Bronchial epithelial cell (primary cell): ENCODE results near the gene ARHGEF10L. TPM values are rescaled to one million over a fixed set of nuclear protein-coding genes. Genes with fewer than 3 reads are reported as not detected.

ENCODE experiments used
- DNase-seq: peaks from one replicate; pipeline ENCODE4 v3.0.0-alpha.2; 2010; ENCODE audit warnings: low read depth
- FAIRE-seq: peaks from 2 replicates; lab custom pipeline; 2011; peaks lifted over from hg19 to GRCh38; lab: Jason Lieb, UNC
- H3K27me3 ChIP-seq: 2 replicates; pipeline ENCODE4 v1.5.1; 2011; ENCODE audit warnings: low read length; ENCODE audit not compliant: control insufficient read depth, insufficient read depth
- H3K36me3 ChIP-seq: 2 replicates; pipeline ENCODE4 v1.5.1; 2011; ENCODE audit warnings: low read length; ENCODE audit not compliant: control insufficient read depth, insufficient read depth
- H3K4me3 ChIP-seq: 2 replicates; pipeline ENCODE4 v1.5.1; 2011; ENCODE audit warnings: mild to moderate bottlenecking, low read depth, low read length, control low read depth
- CTCF ChIP-seq: IDR thresholded peaks from 2 replicates; pipeline ENCODE4 v1.5.1; 2011; ENCODE audit warnings: mild to moderate bottlenecking, moderate library complexity, low read length, control low read depth, inconsistent platforms; ENCODE audit not compliant: insufficient read depth, severe bottlenecking
- total RNA-seq: library from RNA; depleted of rRNA; stranded (reverse); fragments of >200 nt; gene quantifications from 2 replicates; pipeline ENCODE4 v1.2.1, GENCODE V29; 2014

The ARHGEF10L gene
- total RNA-seq, 1 donor from 2014 or later = 6.3 TPM

GRCh38 chr1:17655169-17655568 lies 115.7 kb downstream of the ARHGEF10L start:
- no peak for TF ChIP-seq CTCF
- FAIRE-seq (no peak), DNase-seq (no peak)
- Histone ChIP-seq H3K36me3 (peaks cover 3% of the 10 kb centered on the region), H3K4me3 (no peak overlapping the region), H3K27me3 (no peaks in the 10 kb centered on the region)

GRCh38 chr1:17655922-17656321 lies 116.4 kb downstream of the ARHGEF10L start:
- H3K27me3 ChIP-seq = no peaks in the 10 kb centered on the region
- no peak for FAIRE-seq
- no peak for TF ChIP-seq CTCF
- DNase-seq = no peak
- peaks cover 3% of the 10 kb centered on the region for H3K36me3 ChIP-seq
- no peak overlapping the region for H3K4me3 ChIP-seq

GRCh38 chr1:17657436-17657835 lies 117.9 kb downstream of the ARHGEF10L start:
- no peak for TF ChIP-seq CTCF
- Histone ChIP-seq H3K4me3 (no peak overlapping the region), H3K36me3 (peaks cover 3% of the 10 kb centered on the region), H3K27me3 (no peaks in the 10 kb centered on the region)
- DNase-seq = no peak
- FAIRE-seq = no peak

- FAIRE-seq (peak; percentile 70), DNase-seq (no peak)
- TF ChIP-seq CTCF = no peak
- Histone ChIP-seq H3K36me3 (peaks cover 2% of the 10 kb centered on the region), H3K4me3 (no peak overlapping the region), H3K27me3 (no peaks in the 10 kb centered on the region)
Observed at GRCh38 chr1:17658837-17659236, 119.3 kb downstream of the ARHGEF10L start.

GRCh38 chr1:17661546-17662157 lies 122.2 kb downstream of the ARHGEF10L start:
- Histone ChIP-seq H3K36me3 (peaks cover 8% of the 10 kb centered on the region), H3K27me3 (no peaks in the 10 kb centered on the region), H3K4me3 (no peak overlapping the region)
- peak; percentile 13 for DNase-seq
- peak; percentile 90 for TF ChIP-seq CTCF
- peak; percentile 60 for FAIRE-seq

- no peak overlapping the region for H3K4me3 ChIP-seq
- DNase-seq = no peak
- no peak for FAIRE-seq
- H3K36me3 ChIP-seq = peaks cover 8% of the 10 kb centered on the region
- no peaks in the 10 kb centered on the region for H3K27me3 ChIP-seq
- no peak for TF ChIP-seq CTCF
Observed at GRCh38 chr1:17662296-17662695, 122.8 kb downstream of the ARHGEF10L start.
